ENCODE measurements around the gene FAM83G.

The FAM83G gene

GRCh38 chr17:18977646-18978045 is 26.9 kb downstream of the FAM83G start:
- H3K9me2 ChIP-seq (replicated peaks; ENCODE audit: low read depth, low read length) = no peaks in the 10 kb centered on the region
- no peak overlapping the region for H3K9ac ChIP-seq (ENCODE audit: low read depth, low read length, poor library complexity, severe bottlenecking)
- H3K36me3 ChIP-seq (ENCODE audit: insufficient read depth, low read length) = no peaks in the 10 kb centered on the region
- no peaks in the 10 kb centered on the region for H3K4me1 ChIP-seq (ENCODE audit: insufficient read depth, low read length, poor library complexity, severe bottlenecking)
- H3K9me3 ChIP-seq (ENCODE audit: insufficient read depth, low read depth, low read length) = no peaks in the 10 kb centered on the region
- no peaks in the 10 kb centered on the region for H3K27me3 ChIP-seq (ENCODE audit: insufficient read depth, low read length, poor library complexity, severe bottlenecking)
- no peaks in the 10 kb centered on the region for H4K20me1 ChIP-seq (ENCODE audit: insufficient read depth, low read length, poor library complexity, severe bottlenecking)
- TF ChIP-seq, protein P1, sequence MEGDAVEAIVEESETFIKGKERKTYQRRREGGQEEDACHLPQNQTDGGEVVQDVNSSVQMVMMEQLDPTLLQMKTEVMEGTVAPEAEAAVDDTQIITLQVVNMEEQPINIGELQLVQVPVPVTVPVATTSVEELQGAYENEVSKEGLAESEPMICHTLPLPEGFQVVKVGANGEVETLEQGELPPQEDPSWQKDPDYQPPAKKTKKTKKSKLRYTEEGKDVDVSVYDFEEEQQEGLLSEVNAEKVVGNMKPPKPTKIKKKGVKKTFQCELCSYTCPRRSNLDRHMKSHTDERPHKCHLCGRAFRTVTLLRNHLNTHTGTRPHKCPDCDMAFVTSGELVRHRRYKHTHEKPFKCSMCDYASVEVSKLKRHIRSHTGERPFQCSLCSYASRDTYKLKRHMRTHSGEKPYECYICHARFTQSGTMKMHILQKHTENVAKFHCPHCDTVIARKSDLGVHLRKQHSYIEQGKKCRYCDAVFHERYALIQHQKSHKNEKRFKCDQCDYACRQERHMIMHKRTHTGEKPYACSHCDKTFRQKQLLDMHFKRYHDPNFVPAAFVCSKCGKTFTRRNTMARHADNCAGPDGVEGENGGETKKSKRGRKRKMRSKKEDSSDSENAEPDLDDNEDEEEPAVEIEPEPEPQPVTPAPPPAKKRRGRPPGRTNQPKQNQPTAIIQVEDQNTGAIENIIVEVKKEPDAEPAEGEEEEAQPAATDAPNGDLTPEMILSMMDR (conservative IDR thresholded peaks at IDR 0.05; ENCODE audit: low read length) = no peak
- TF ChIP-seq EZH2phosphoT487 (IDR thresholded peaks at IDR 0.05; ENCODE audit: borderline replicate concordance) = no peak
- no peak overlapping the region for H2AFZ ChIP-seq (ENCODE audit: low read length)
- H3F3A ChIP-seq (ENCODE audit: low read depth) = no peaks in the 10 kb centered on the region
- no peak overlapping the region for H3K4me2 ChIP-seq (ENCODE audit: low read depth, low read length, poor library complexity, severe bottlenecking)
- no peaks in the 10 kb centered on the region for H3K79me2 ChIP-seq (ENCODE audit: insufficient read depth, low read length)
- no peak overlapping the region for H3K4me3 ChIP-seq (ENCODE audit: low read length, poor library complexity, severe bottlenecking)

DNA sequence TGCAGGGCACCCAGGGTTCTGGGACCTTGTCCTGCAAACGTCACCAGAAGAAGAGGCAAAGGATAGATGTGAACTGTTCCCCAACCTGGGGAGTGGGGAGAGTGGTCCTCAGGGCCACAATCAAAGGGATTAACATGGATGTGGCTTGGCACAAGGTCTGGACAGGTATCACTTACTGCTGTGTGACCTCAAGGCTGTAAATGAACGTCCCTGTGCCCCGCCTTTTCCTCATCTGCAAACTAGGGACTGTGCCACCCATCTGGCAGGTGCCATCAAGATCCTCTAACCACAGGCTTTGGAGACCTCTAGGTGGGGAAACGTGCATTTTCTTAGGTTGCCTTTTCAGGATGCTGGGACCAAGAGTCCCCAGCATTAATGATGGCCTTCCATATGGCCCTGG is 27.5 kb downstream of the FAM83G start:
- Histone ChIP-seq H3K4me3 (ENCODE audit: low read length, poor library complexity, severe bottlenecking) (no peak overlapping the region), H3K27me3 (ENCODE audit: insufficient read depth, low read length, poor library complexity, severe bottlenecking) (no peaks in the 10 kb centered on the region), H2AFZ (ENCODE audit: low read length) (no peak overlapping the region), H3K9ac (ENCODE audit: low read depth, low read length, poor library complexity, severe bottlenecking) (no peak overlapping the region), H3K36me3 (ENCODE audit: insufficient read depth, low read length) (no peaks in the 10 kb centered on the region), H3F3A (ENCODE audit: low read depth) (no peaks in the 10 kb centered on the region), H3K4me1 (ENCODE audit: insufficient read depth, low read length, poor library complexity, severe bottlenecking) (peaks cover under 1% of the 10 kb centered on the region), H3K9me2 (replicated peaks; ENCODE audit: low read depth, low read length) (no peaks in the 10 kb centered on the region), H3K9me3 (ENCODE audit: insufficient read depth, low read depth, low read length) (no peaks in the 10 kb centered on the region), H4K20me1 (ENCODE audit: insufficient read depth, low read length, poor library complexity, severe bottlenecking) (no peaks in the 10 kb centered on the region), H3K79me2 (ENCODE audit: insufficient read depth, low read length) (no peaks in the 10 kb centered on the region), H3K4me2 (ENCODE audit: low read depth, low read length, poor library complexity, severe bottlenecking) (no peak overlapping the region)
- TF ChIP-seq, protein P1 (conservative IDR thresholded peaks at IDR 0.05; ENCODE audit: low read length) = no peak
- no peak for TF ChIP-seq EZH2phosphoT487 (IDR thresholded peaks at IDR 0.05; ENCODE audit: borderline replicate concordance)

- Histone ChIP-seq H3K4me3 (ENCODE audit: low read length, poor library complexity, severe bottlenecking) (no peak overlapping the region), H3K4me1 (ENCODE audit: insufficient read depth, low read length, poor library complexity, severe bottlenecking) (peaks cover 5% of the 10 kb centered on the region), H3K9me2 (replicated peaks; ENCODE audit: low read depth, low read length) (no peaks in the 10 kb centered on the region), H3K79me2 (ENCODE audit: insufficient read depth, low read length) (no peaks in the 10 kb centered on the region), H3K4me2 (ENCODE audit: low read depth, low read length, poor library complexity, severe bottlenecking) (no peak overlapping the region), H2AFZ (ENCODE audit: low read length) (no peak overlapping the region), H3F3A (ENCODE audit: low read depth) (no peaks in the 10 kb centered on the region), H4K20me1 (ENCODE audit: insufficient read depth, low read length, poor library complexity, severe bottlenecking) (no peaks in the 10 kb centered on the region), H3K9me3 (ENCODE audit: insufficient read depth, low read depth, low read length) (no peaks in the 10 kb centered on the region), H3K36me3 (ENCODE audit: insufficient read depth, low read length) (no peaks in the 10 kb centered on the region), H3K9ac (ENCODE audit: low read depth, low read length, poor library complexity, severe bottlenecking) (no peak overlapping the region), H3K27me3 (ENCODE audit: insufficient read depth, low read length, poor library complexity, severe bottlenecking) (no peaks in the 10 kb centered on the region)
- TF ChIP-seq EZH2phosphoT487 (IDR thresholded peaks at IDR 0.05; ENCODE audit: borderline replicate concordance) = no peak
- TF ChIP-seq, protein P1 (conservative IDR thresholded peaks at IDR 0.05; ENCODE audit: low read length) = no peak
These were observed 28.4 kb downstream of the FAM83G start for GRCh38 chr17:18976201-18976600.

Data from Loucy (cell line).